ENCODE measurements around the gene TRIM10.
"Not testable (repeated sequence)": the region's sequence is repeated elsewhere in the genome, so short reads cannot be mapped to it uniquely, and the experiment has no call there.

The TRIM10 gene

DNA sequence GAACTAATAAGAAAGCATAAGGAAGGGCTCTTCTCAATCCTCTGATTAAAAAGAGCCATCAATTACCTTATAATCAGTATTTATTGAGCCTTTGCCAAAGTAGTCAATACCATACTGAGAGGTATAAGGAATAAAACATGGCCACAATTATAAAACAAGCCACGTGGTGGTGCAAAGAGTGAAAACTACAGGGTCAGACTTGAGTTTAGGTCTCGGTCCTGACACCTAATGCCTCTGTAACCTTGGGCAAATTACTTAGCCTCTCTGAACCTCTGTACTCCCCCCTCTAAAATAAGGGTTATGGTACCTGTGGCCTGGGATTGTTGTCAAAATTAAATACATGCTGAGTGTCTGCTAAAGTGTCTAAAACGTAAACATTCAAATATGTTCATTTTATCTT lies 11.8 kb downstream of the TRIM10 start:
- no peak for DNase-seq (ENCODE audit: low read depth)
- H3K4me3 ChIP-seq (ENCODE audit: control insufficient read depth, low read depth, low read length) = no peak overlapping the region
- TF ChIP-seq, protein P1, sequence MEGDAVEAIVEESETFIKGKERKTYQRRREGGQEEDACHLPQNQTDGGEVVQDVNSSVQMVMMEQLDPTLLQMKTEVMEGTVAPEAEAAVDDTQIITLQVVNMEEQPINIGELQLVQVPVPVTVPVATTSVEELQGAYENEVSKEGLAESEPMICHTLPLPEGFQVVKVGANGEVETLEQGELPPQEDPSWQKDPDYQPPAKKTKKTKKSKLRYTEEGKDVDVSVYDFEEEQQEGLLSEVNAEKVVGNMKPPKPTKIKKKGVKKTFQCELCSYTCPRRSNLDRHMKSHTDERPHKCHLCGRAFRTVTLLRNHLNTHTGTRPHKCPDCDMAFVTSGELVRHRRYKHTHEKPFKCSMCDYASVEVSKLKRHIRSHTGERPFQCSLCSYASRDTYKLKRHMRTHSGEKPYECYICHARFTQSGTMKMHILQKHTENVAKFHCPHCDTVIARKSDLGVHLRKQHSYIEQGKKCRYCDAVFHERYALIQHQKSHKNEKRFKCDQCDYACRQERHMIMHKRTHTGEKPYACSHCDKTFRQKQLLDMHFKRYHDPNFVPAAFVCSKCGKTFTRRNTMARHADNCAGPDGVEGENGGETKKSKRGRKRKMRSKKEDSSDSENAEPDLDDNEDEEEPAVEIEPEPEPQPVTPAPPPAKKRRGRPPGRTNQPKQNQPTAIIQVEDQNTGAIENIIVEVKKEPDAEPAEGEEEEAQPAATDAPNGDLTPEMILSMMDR (conservative IDR thresholded peaks at IDR 0.05; ENCODE audit: control insufficient read depth, insufficient read depth, low read depth, low read length) = no peak

DNA sequence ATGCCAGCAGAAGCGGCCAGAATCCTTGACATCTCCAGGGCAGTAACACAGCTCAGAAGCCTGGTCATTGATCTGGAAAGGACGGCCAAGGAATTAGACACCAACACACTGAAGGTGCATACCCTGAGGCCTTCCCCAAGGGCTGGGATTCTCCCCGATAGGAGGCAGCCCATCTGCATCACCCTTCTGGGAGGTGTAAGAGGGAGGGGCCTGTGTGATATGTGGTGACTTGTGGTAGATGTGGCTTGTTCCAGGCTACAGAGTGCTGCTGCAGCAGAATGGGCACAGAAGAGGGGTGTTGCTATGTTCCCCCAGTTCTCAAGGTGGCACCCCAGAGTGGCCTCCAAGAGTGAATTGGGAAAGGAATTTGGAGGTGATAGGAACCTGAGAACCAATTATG lies 13.9 kb downstream of the TRIM10 start:
- H3K4me3 ChIP-seq (ENCODE audit: control insufficient read depth, low read depth, low read length) = no peak overlapping the region
- TF ChIP-seq, protein P1 (conservative IDR thresholded peaks at IDR 0.05; ENCODE audit: control insufficient read depth, insufficient read depth, low read depth, low read length) = no peak
- DNase-seq (ENCODE audit: low read depth) = no peak

DNA sequence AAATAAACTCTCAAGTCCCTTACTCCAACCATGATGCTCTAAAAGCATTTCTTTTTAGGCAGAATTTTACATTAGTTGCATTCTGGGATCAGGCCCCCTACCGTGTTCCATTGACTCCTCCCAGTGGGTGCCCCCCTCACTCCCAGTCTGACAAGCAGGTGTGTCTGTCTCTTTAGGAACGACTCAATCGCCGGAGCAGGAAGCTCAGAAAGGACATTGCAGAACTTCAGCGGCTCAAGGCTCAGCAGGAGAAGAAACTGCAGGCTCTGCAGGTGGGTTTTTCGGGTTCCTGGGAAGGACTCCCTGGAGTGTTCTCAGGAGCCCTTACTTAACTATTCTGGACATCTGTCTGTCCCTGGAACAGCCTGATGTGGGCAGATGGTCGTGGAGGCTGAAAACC lies 15.2 kb downstream of the TRIM10 start:
- H3K4me3 ChIP-seq (ENCODE audit: control insufficient read depth, low read depth, low read length) = no peak overlapping the region
- DNase-seq (ENCODE audit: low read depth) = no peak
- TF ChIP-seq, protein P1 (conservative IDR thresholded peaks at IDR 0.05; ENCODE audit: control insufficient read depth, insufficient read depth, low read depth, low read length) = no peak

DNA sequence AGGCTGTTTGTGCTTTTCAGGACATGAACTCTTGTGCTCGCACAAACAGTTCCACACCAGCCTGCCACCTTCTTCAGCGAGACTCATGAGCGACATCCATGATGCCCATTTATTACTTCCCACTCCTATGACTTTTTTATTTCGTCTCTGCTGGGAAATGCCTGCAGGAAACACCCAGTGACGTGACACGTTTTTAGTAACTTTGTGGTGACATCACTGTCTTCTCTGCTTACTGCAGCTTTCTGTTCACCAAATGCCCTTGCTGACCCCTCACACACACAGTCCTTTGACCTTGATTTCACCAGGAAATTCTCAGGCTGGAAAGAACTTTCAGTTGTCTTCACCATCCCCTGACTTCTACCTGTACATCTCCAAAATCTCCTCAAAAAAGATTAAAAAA lies 16.2 kb downstream of the TRIM10 start:
- no peak overlapping the region for H3K4me3 ChIP-seq (ENCODE audit: control insufficient read depth, low read depth, low read length)
- TF ChIP-seq, protein P1 (conservative IDR thresholded peaks at IDR 0.05; ENCODE audit: control insufficient read depth, insufficient read depth, low read depth, low read length) = no peak
- DNase-seq (ENCODE audit: low read depth) = no peak

DNA sequence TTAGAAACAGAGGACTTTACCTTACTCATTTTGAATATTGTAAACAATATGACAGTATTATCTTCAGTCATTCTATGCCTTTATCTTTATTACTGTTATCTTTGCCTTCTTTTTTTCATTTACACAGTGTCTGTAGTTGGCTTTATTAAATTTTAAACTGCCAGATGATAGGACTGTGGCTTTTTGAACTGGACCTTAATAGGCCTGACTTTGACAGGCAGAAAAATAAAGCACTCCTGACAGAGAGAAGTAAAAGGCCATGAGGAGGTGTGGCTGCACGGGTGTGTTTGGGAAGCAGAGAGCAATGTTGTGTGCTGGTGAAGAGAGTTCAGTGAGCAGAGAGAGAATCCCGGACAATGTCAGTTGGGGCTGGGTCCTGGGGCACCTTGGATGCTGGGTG lies 17.2 kb downstream of the TRIM10 start:
- DNase-seq (ENCODE audit: low read depth) = no peak
- TF ChIP-seq, protein P1 (conservative IDR thresholded peaks at IDR 0.05; ENCODE audit: control insufficient read depth, insufficient read depth, low read depth, low read length) = no peak
- no peak overlapping the region for H3K4me3 ChIP-seq (ENCODE audit: control insufficient read depth, low read depth, low read length)

DNA sequence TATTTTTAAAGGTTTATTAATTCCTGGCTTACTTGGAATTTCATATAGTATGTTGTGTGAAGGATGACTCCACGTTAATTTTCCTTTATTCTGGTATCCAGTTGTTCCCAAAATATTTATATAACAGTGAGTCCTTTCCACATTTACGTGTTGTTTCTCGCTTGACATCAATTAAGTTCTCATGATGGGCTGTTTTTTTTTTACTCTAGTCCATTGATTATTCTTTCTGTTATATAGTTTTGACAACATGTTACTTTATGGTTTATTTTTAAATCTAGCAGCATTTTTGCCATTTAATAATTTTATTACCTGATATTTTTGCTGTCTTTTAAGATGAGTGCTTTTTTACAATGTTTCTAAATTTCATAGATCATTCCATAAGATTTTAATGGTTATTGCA lies 18.3 kb downstream of the TRIM10 start:
- DNase-seq (ENCODE audit: low read depth) = no peak
- TF ChIP-seq, protein P1 (conservative IDR thresholded peaks at IDR 0.05; ENCODE audit: control insufficient read depth, insufficient read depth, low read depth, low read length) = no peak
- no peak overlapping the region for H3K4me3 ChIP-seq (ENCODE audit: control insufficient read depth, low read depth, low read length)

DNA sequence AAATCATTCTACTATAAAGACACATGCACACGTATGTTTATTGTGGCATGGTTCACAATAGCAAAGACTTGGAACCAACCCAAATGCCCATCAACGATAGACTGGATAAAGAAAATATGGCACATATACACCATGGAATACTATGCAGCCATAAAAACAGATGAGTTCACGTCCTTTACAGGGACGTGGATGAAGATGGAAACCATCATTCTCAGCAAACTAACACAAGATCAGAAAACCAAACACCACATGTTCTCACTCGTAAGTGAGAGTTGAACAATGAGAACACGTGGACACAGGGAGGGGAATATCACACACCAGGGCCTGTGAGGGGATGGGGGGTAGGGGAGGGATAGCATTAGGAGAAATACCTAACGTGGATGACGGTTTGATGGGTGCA lies 20.8 kb downstream of the TRIM10 start:
- DNase-seq (ENCODE audit: low read depth); H3K4me3 ChIP-seq (ENCODE audit: control insufficient read depth, low read depth, low read length): not testable (repeated sequence)

All from fibroblast of mammary gland (primary cell).